HepG2 (cell line): ENCODE data around the gene ZBTB9. TPM values are rescaled to one million over a fixed set of nuclear protein-coding genes. Genes with fewer than 3 reads are reported as not detected.
A peak's percentile ranks its signal among the peaks of the same experiment; 100 is the strongest.

Experiments used
- ATAC-seq: fragments of 200-7000 bp; cut with Tn5 transposase; 3 replicates; pipeline ENCODE4 v1.9.1; 2020; ENCODE audit warnings: mild to moderate bottlenecking, moderate library complexity
- BruUV-seq: library from RNA; stranded (reverse); fragments of 400-500 nt; replicated peaks from 2 replicates; lab custom pipeline; 2021; lab: Mats Ljungman, UMichigan
- CTCF ChIA-PET: fragments of 300-600 bp; formaldehyde crosslinking; extraction: SDS; loops from one replicate; lab custom pipeline; 2021; ENCODE audit warnings: low total read pairs, inconsistent platforms, low intra/inter-chr PET ratio; lab: Yijun Ruan, JAX
- POLR2A ChIA-PET: fragments of 350-600 bp; sonication (Branson Sonifier 250); formaldehyde crosslinking; loops from one replicate; lab custom pipeline; 2020; ENCODE audit warnings: antibody characterized with exemption, inconsistent platforms; lab: Yijun Ruan, JAX
- DNase-seq: peaks from one replicate; pipeline ENCODE4 v3.0.0-alpha.2; 2015; ENCODE audit warnings: low spot score
- FAIRE-seq: peaks from 3 replicates; lab custom pipeline; 2011; peaks lifted over from hg19 to GRCh38; lab: Jason Lieb, UNC
- H2AFZ ChIP-seq: one replicate; pipeline ENCODE4 v1.6.1; 2011; ENCODE audit warnings: low read length, inconsistent platforms
- H3K27ac ChIP-seq: fragments of 300-600 bp; 3 replicates; pipeline ENCODE4 v1.8.0; 2011; ENCODE audit warnings: mixed run types, mild to moderate bottlenecking, mixed read lengths, low read length, inconsistent platforms; ENCODE audit not compliant: insufficient read depth; ENCODE audit errors: extremely low read length
- H3K27me3 ChIP-seq, 2 experiments: fragments of 200-600 bp in 1 of 2; 2 replicates in 1 of 2; 3 replicates in 1 of 2; pipeline versions ENCODE4 v1.6.0 to v1.8.0; 2011; ENCODE audit warnings: low read length in 2 of 2, mild to moderate bottlenecking in 2 of 2, moderate library complexity in 2 of 2, inconsistent platforms in 1 of 2; ENCODE audit not compliant: insufficient read depth in 2 of 2, control insufficient read depth in 1 of 2
- H3K36me3 ChIP-seq, 2 experiments: fragments of 200-600 bp in 1 of 2; replicated peaks in 1 of 2; 2 replicates in 1 of 2; 3 replicates in 1 of 2; pipeline versions ENCODE4 v1.5.1 to v1.8.0; 2011; ENCODE audit warnings: low read length in 2 of 2, inconsistent platforms in 1 of 2; ENCODE audit not compliant: insufficient read depth in 2 of 2, control insufficient read depth in 1 of 2
- H3K4me1 ChIP-seq: 2 replicates; pipeline ENCODE4 v1.5.1; 2012; ENCODE audit warnings: low read length, inconsistent platforms; ENCODE audit not compliant: insufficient read depth
- H3K4me2 ChIP-seq: 2 replicates; pipeline ENCODE4 v1.6.0; 2011; ENCODE audit warnings: low read depth, low read length, inconsistent platforms
- H3K4me3 ChIP-seq, 3 experiments: fragments of 200-600 bp in 1 of 3; sonication (generic), shearing (Covaris generic) in 1 of 3; replicated peaks in 1 of 3; 2 replicates each; pipeline ENCODE4 v1.5.1; 2011 to 2016; ENCODE audit warnings: low read length in 3 of 3, inconsistent platforms in 2 of 3, low read depth in 2 of 3, mild to moderate bottlenecking in 2 of 3, control low read depth in 1 of 3, mixed read lengths in 1 of 3; ENCODE audit not compliant: insufficient read depth in 1 of 3
- H3K79me2 ChIP-seq: one replicate; pipeline ENCODE4 v1.6.1; 2011; ENCODE audit warnings: low read length, inconsistent platforms; ENCODE audit not compliant: insufficient read depth
- H3K9ac ChIP-seq: 2 replicates; pipeline ENCODE4 v1.6.0; 2011; ENCODE audit warnings: mild to moderate bottlenecking, low read depth, low read length, inconsistent platforms; ENCODE audit not compliant: insufficient read depth
- H3K9me3 ChIP-seq: 2 replicates; pipeline ENCODE4 v1.5.1; 2012; ENCODE audit warnings: mild to moderate bottlenecking, low read length
- H4K20me1 ChIP-seq: 2 replicates; pipeline ENCODE4 v1.6.0; 2011; ENCODE audit warnings: inconsistent platforms, mild to moderate bottlenecking, low read length, moderate library complexity; ENCODE audit not compliant: insufficient read depth
- ATF2 ChIP-seq: sonication (generic); formaldehyde crosslinking; IDR thresholded peaks from 2 replicates; pipeline ENCODE4 v1.4.0; 2020; ENCODE audit warnings: missing genetic modification reagents
- CREM ChIP-seq, 2 experiments: sonication (generic) in 1 of 2; formaldehyde crosslinking in 1 of 2; IDR thresholded peaks; 2 replicates each; pipeline versions ENCODE4 v1.4.0 to v1.6.1; 2016 to 2020; ENCODE audit warnings: antibody characterized with exemption in 1 of 2, mild to moderate bottlenecking in 1 of 2, missing genetic modification reagents in 1 of 2
- HNRNPLL ChIP-seq: fragments of 200-400 bp; formaldehyde crosslinking; IDR thresholded peaks from 2 replicates; pipeline ENCODE4 v1.6.1; 2017; ENCODE audit warnings: mild to moderate bottlenecking, low read depth, low read length; ENCODE audit not compliant: poor library complexity, severe bottlenecking
- NR2F6 ChIP-seq, 2 experiments: IDR thresholded peaks; 2 replicates each; pipeline ENCODE4 v1.6.1; 2016; ENCODE audit warnings: antibody characterized with exemption in 1 of 2, mild to moderate bottlenecking in 1 of 2
- RAD51 ChIP-seq: fragments of 450-650 bp; IDR thresholded peaks from 2 replicates; pipeline ENCODE4 v1.6.1; 2016; ENCODE audit warnings: borderline replicate concordance
- SAP130 ChIP-seq: IDR thresholded peaks from 2 replicates; pipeline ENCODE4 v1.6.1; 2016; ENCODE audit warnings: low read depth
- SP140L ChIP-seq: sonication (generic); formaldehyde crosslinking; IDR thresholded peaks from 2 replicates; pipeline ENCODE4 v1.4.0; 2020; ENCODE audit warnings: missing genetic modification reagents, borderline replicate concordance
- TFDP2 ChIP-seq: sonication (generic); formaldehyde crosslinking; IDR thresholded peaks from 2 replicates; pipeline ENCODE4 v1.4.0; 2020; ENCODE audit warnings: missing genetic modification reagents
- THAP9 ChIP-seq: sonication (generic); formaldehyde crosslinking; IDR thresholded peaks from 2 replicates; pipeline ENCODE4; 2020; ENCODE audit warnings: missing genetic modification reagents, mild to moderate bottlenecking, borderline replicate concordance
- ZBTB25 ChIP-seq: IDR thresholded peaks from 2 replicates; pipeline ENCODE4 v1.6.1; 2018; ENCODE audit warnings: missing genetic modification reagents
- ZNF615 ChIP-seq: sonication (generic); formaldehyde crosslinking; IDR thresholded peaks from 2 replicates; pipeline ENCODE4 v1.5.0; 2020; ENCODE audit warnings: mild to moderate bottlenecking, missing genetic modification reagents, borderline replicate concordance
- ZNF619 ChIP-seq: sonication (generic); formaldehyde crosslinking; IDR thresholded peaks from 2 replicates; pipeline ENCODE4 v1.4.0; 2020; ENCODE audit warnings: mild to moderate bottlenecking, missing genetic modification reagents
- WGBS: methylation state at CpG from one replicate; pipeline ENCODE4 v1.1.6; 2017; ENCODE audit warnings: low lambda C conversion rate; 5-methylcytosine and 5-hydroxymethylcytosine counted together
- in situ Hi-C: cut with HindIII; loops from 2 replicates; pipeline ENCODE4 v1.10.0; 2017; ENCODE audit warnings: low pct_unique_long_range_greater_than_20kb; ENCODE audit not compliant: extremely low pct_ligation_motif_present
- intact Hi-C: fragments of 100-400 bp; cut with micrococcal nuclease; formaldehyde crosslinking; loops from one replicate; pipeline ENCODE4 v1.10.0; 2022; ENCODE audit not compliant: unreplicated experiment
- polyA plus RNA-seq, 8 experiments: library from polyadenylated mRNA; depleted of rRNA in 3 of 8; stranded (reverse) in 7 of 8; unstranded in 1 of 8; fragments of >200 nt; fragmentation: Illumina TruSeq in 4 of 8; extraction: Trizol in 4 of 8; gene quantifications; 2 replicates each; pipeline versions ENCODE4 v1.2.1 to v1.2.3, GENCODE V29; 2011 to 2016; ENCODE audit warnings: low read depth in 4 of 8, missing spikeins in 1 of 8, mixed read lengths in 1 of 8; ENCODE audit not compliant: insufficient read depth in 1 of 8
- total RNA-seq, 5 experiments: library from RNA; depleted of rRNA; stranded (reverse); fragments of >200 nt; fragmentation: Illumina TruSeq; extraction: Trizol; gene quantifications; 2 replicates each; pipeline ENCODE4 v1.2.3, GENCODE V29; 2016; ENCODE audit warnings: low read depth in 1 of 5

ZBTB9 gene
- total and polyA plus RNA-seq, 2 of the 13 experiments (the other 11 are each of a cell fraction or from before 2014, with no cell fraction given), result 5.3 to 9.2 TPM

GRCh38 chr6:33415831-33416230, 38.5 kb upstream of the ZBTB9 start:
- Histone ChIP-seq H3K4me2 (peak overlapping the region; percentile 40), H3K36me3 (peaks cover 17 to 32% of the 10 kb centered on the region in 2 experiments), H3K4me3 (peak overlapping the region in 1 of 3 experiments; percentile 20; a peak in 1 of 6 replicates), H2AFZ (no peak overlapping the region), H3K4me1 (peaks cover 54% of the 10 kb centered on the region), H3K9ac (peak overlapping the region; percentile 28; the same call in 1 of the 2 replicates), H4K20me1 (no peaks in the 10 kb centered on the region), H3K79me2 (peaks cover 26% of the 10 kb centered on the region), H3K27ac (no peak overlapping the region), H3K9me3 (no peaks in the 10 kb centered on the region), H3K27me3 (no peaks in the 10 kb centered on the region; a peak in 1 of 5 replicates)
- WGBS, result 94% methylated on average over 9 of the region's 9 CpGs
- DNase-seq, result no peak
- intact Hi-C loops (no loop called here), in situ Hi-C loops (loop anchor here (10.0 to 25.0 kb wide), 2 partner anchors 129 to 211 kb away; partner anchors contain the start of genes B3GALT4, HSD17B8, PFDN6 and RGL2)
- ChIA-PET CTCF (no interaction called here), POLR2A (no interaction called here)
- FAIRE-seq, result no peak
- TF ChIP-seq ATF2 (no peak), ZNF615 (CRISPR knock-in tag) (0 out of 2 replicates have a peak, but pooled peaks have one; percentile 52), ZBTB25 (no peak), SAP130 (no peak), SP140L (CRISPR knock-in tag) (no peak), THAP9 (CRISPR knock-in tag) (no peak), RAD51 (no peak), NR2F6 (IDR thresholded peaks at IDR 0.05) (peak; percentile 36; the same call in 1 of the 2 replicates), NR2F6 (CRISPR knock-in tag; IDR thresholded peaks at IDR 0.05) (no peak), ZNF619 (CRISPR knock-in tag) (no peak), CREM (IDR thresholded peaks at IDR 0.05) (no peak), CREM (CRISPR knock-in tag; IDR thresholded peaks at IDR 0.05) (no peak), HNRNPLL (no peak), TFDP2 (no peak)
- no TSS peak for BruUV-seq
- ATAC-seq, result no peak
